Nephron (organoid): ENCODE measurements around the gene PTPRD.

Source experiments
- H3K27ac Mint-ChIP-seq, 3 experiments: 2 replicates each; pipeline ENCODE4 v1.8.0; 2020; ENCODE audit warnings: mixed read lengths in 3 of 3, mild to moderate bottlenecking in 2 of 3, moderate library complexity in 1 of 3
- H3K27me3 Mint-ChIP-seq: 2 replicates; pipeline ENCODE4 v1.8.0; 2021; ENCODE audit warnings: low read depth, mild to moderate bottlenecking, moderate library complexity, mixed read lengths
- H3K36me3 Mint-ChIP-seq: 2 replicates; pipeline ENCODE4 v1.8.0; 2020; ENCODE audit warnings: low read depth, mixed read lengths
- H3K4me1 Mint-ChIP-seq: 2 replicates; pipeline ENCODE4 v1.8.0; 2020; ENCODE audit warnings: mixed read lengths
- H3K4me3 Mint-ChIP-seq, 3 experiments: 2 replicates each; pipeline ENCODE4 v1.8.0; 2020; ENCODE audit warnings: mild to moderate bottlenecking in 3 of 3, mixed read lengths in 3 of 3, moderate library complexity in 2 of 3
- H3K9me3 Mint-ChIP-seq: 2 replicates; pipeline ENCODE4 v1.8.0; 2020; ENCODE audit warnings: mixed read lengths
- TF ChIP-seq, protein P1 (sequence below), 3 experiments: fragments of 200-600 bp; sonication (generic); IDR thresholded peaks; one replicate each; pipeline ENCODE4 v1.5.0; 2021; ENCODE audit warnings: antibody characterized with exemption in 3 of 3; ENCODE audit not compliant: unreplicated experiment in 3 of 3

Gene PTPRD

GRCh38 chr9:9603345-9603744, 1009.5 kb downstream of the PTPRD start:
- no peaks in the 10 kb centered on the region for H3K36me3 Mint-ChIP-seq
- H3K27me3 Mint-ChIP-seq = no peaks in the 10 kb centered on the region
- H3K9me3 Mint-ChIP-seq = no peaks in the 10 kb centered on the region

DNA sequence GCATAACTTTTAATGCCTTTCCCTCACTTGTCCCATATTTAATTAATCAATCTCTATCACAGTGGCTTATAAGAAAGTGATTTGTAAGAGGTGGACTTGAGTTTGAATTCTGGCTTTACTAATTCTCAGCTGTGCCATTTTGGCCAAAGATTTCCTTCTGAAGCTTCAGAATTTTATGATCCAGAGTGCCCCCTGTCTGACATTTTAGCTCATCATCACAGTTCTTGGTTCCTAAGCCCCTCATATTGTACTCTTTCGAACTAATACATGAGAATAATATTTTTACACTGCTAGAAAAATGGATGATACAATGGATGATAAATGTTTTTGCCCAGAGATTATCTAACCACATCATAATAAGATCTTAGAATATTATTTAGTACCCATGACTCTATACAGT, 1014.1 kb downstream of the PTPRD start:
- TF ChIP-seq, protein P1, sequence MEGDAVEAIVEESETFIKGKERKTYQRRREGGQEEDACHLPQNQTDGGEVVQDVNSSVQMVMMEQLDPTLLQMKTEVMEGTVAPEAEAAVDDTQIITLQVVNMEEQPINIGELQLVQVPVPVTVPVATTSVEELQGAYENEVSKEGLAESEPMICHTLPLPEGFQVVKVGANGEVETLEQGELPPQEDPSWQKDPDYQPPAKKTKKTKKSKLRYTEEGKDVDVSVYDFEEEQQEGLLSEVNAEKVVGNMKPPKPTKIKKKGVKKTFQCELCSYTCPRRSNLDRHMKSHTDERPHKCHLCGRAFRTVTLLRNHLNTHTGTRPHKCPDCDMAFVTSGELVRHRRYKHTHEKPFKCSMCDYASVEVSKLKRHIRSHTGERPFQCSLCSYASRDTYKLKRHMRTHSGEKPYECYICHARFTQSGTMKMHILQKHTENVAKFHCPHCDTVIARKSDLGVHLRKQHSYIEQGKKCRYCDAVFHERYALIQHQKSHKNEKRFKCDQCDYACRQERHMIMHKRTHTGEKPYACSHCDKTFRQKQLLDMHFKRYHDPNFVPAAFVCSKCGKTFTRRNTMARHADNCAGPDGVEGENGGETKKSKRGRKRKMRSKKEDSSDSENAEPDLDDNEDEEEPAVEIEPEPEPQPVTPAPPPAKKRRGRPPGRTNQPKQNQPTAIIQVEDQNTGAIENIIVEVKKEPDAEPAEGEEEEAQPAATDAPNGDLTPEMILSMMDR (IDR thresholded peaks at IDR 0.05; ENCODE audit: unreplicated experiment in 3 of 3) = no peak
- no peaks in the 10 kb centered on the region for H3K27me3 Mint-ChIP-seq
- no peak overlapping the region for H3K27ac Mint-ChIP-seq
- no peaks in the 10 kb centered on the region for H3K36me3 Mint-ChIP-seq
- H3K4me3 Mint-ChIP-seq = no peak overlapping the region
- H3K4me1 Mint-ChIP-seq = no peaks in the 10 kb centered on the region
- H3K9me3 Mint-ChIP-seq = peaks cover 5% of the 10 kb centered on the region

More at GRCh38 chr9:9603345-9603744, 1009.5 kb downstream of the PTPRD start:
- H3K4me3 Mint-ChIP-seq = no peak overlapping the region
- TF ChIP-seq, protein P1 (IDR thresholded peaks at IDR 0.05; ENCODE audit: unreplicated experiment in 3 of 3) = no peak
- peaks cover 4% of the 10 kb centered on the region for H3K4me1 Mint-ChIP-seq
- no peak overlapping the region for H3K27ac Mint-ChIP-seq

DNA sequence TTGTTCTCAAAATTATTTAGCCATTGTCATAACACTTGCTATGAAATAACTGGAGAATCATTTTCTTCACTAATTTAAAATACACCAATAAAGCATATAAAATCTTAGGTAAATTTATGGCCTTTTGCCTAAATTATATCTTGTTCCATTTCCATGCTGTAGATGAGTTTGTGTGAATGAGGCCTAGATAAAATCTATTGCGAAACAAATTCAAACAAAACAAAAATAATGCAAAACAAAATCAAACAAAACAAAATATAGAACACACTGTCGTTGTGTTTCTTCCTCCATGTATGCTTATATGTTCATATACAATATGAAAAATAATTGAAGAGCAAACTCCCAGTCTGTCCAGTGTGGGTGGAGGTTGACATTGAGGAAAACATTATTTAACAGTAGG, 1020.7 kb downstream of the PTPRD start:
- Mint-ChIP-seq H3K27ac (no peak overlapping the region), H3K4me1 (no peaks in the 10 kb centered on the region), H3K4me3 (no peak overlapping the region), H3K9me3 (peaks cover 5% of the 10 kb centered on the region), H3K36me3 (no peaks in the 10 kb centered on the region), H3K27me3 (no peaks in the 10 kb centered on the region)
- TF ChIP-seq, protein P1 (IDR thresholded peaks at IDR 0.05; ENCODE audit: unreplicated experiment in 3 of 3) = no peak

GRCh38 chr9:9585920-9586319, 1026.9 kb downstream of the PTPRD start:
- no peak overlapping the region for H3K27ac Mint-ChIP-seq
- no peaks in the 10 kb centered on the region for H3K9me3 Mint-ChIP-seq
- no peak overlapping the region for H3K4me3 Mint-ChIP-seq
- TF ChIP-seq, protein P1 (IDR thresholded peaks at IDR 0.05; ENCODE audit: unreplicated experiment in 3 of 3) = no peak
- no peaks in the 10 kb centered on the region for H3K36me3 Mint-ChIP-seq
- no peaks in the 10 kb centered on the region for H3K27me3 Mint-ChIP-seq
- H3K4me1 Mint-ChIP-seq = no peaks in the 10 kb centered on the region

DNA sequence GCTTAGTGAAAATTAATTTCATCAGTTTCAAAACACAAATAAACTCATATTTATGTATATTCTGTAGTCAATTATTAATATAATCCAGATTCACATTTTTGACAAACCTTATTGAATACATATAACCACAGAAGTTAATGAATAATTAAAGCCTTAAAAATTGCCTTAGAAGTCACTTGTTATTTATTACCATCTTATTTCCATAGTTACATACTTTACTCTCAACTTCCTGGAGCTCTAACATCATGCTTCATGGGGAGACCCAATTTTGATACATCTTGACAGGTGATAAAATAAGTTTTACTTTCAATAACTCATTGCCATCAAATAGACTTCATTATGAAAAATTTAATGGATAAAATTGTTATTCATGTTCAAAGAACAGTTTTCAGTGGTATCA, 1038.7 kb downstream of the PTPRD start:
- Mint-ChIP-seq H3K27me3 (no peaks in the 10 kb centered on the region), H3K4me3 (no peak overlapping the region), H3K36me3 (no peaks in the 10 kb centered on the region), H3K4me1 (no peaks in the 10 kb centered on the region), H3K27ac (no peak overlapping the region), H3K9me3 (no peaks in the 10 kb centered on the region)
- TF ChIP-seq, protein P1 (IDR thresholded peaks at IDR 0.05; ENCODE audit: unreplicated experiment in 3 of 3) = no peak

- H3K4me3 Mint-ChIP-seq = no peak overlapping the region
- H3K36me3 Mint-ChIP-seq = no peaks in the 10 kb centered on the region
Observed at GRCh38 chr9:9565700-9566099, 1047.1 kb downstream of the PTPRD start.

More at GRCh38 chr9:9565700-9566099, 1047.1 kb downstream of the PTPRD start:
- Mint-ChIP-seq H3K4me1 (no peaks in the 10 kb centered on the region), H3K9me3 (no peaks in the 10 kb centered on the region), H3K27ac (no peak overlapping the region), H3K27me3 (no peaks in the 10 kb centered on the region)
- TF ChIP-seq, protein P1 (IDR thresholded peaks at IDR 0.05; ENCODE audit: unreplicated experiment in 3 of 3) = no peak
